GM23338 (cell line): ENCODE measurements around the gene HAL. TPM values are rescaled to one million over a fixed set of nuclear protein-coding genes. Genes with fewer than 3 reads are reported as not detected.
A peak's percentile ranks its signal among the peaks of the same experiment; 100 is the strongest.

Experiments used
- ATAC-seq: fragments of 200-7000 bp; cut with Tn5 transposase; 3 replicates; pipeline ENCODE4 v1.9.1; 2020
- DNase-seq: peaks from one replicate; pipeline ENCODE4 v3.0.0-alpha.2; 2015; ENCODE audit warnings: low spot score
- H2AFZ ChIP-seq: fragments of 200-600 bp; sonication (generic); 2 replicates; pipeline ENCODE4 v1.8.0; 2016; ENCODE audit warnings: antibody characterized with exemption, mild to moderate bottlenecking, moderate library complexity
- H3F3A ChIP-seq: fragments of 200-600 bp; sonication (generic); replicated peaks from 2 replicates; pipeline ENCODE4 v1.8.0; 2017; ENCODE audit warnings: antibody characterized with exemption, mixed run types, low read depth
- H3K27ac ChIP-seq: fragments of 200-600 bp; sonication (generic); 2 replicates; pipeline ENCODE4 v1.6.1; 2016; ENCODE audit warnings: low read depth
- H3K27me3 ChIP-seq: fragments of 200-600 bp; sonication (generic); 2 replicates; pipeline ENCODE4 v1.8.0; 2016; ENCODE audit warnings: mild to moderate bottlenecking, mixed run types, moderate library complexity; ENCODE audit not compliant: insufficient read depth
- H3K36me3 ChIP-seq: fragments of 200-600 bp; sonication (generic); 2 replicates; pipeline ENCODE4 v1.8.0; 2016; ENCODE audit warnings: mild to moderate bottlenecking; ENCODE audit not compliant: insufficient read depth
- H3K4me1 ChIP-seq: fragments of 200-600 bp; sonication (generic); 2 replicates; pipeline ENCODE4 v1.8.0; 2016; ENCODE audit warnings: mild to moderate bottlenecking, moderate library complexity; ENCODE audit not compliant: insufficient read depth
- H3K4me2 ChIP-seq: fragments of 200-600 bp; sonication (generic); 2 replicates; pipeline ENCODE4 v1.7.1; 2017; ENCODE audit warnings: mixed run types
- H3K4me3 ChIP-seq: fragments of 200-600 bp; sonication (generic); 2 replicates; pipeline ENCODE4 v1.6.1; 2016; ENCODE audit warnings: mixed run types
- H3K79me2 ChIP-seq: fragments of 200-600 bp; sonication (generic); replicated peaks from 2 replicates; pipeline ENCODE4 v1.8.0; 2017; ENCODE audit warnings: mild to moderate bottlenecking; ENCODE audit not compliant: insufficient read depth
- H3K9me2 ChIP-seq: fragments of 200-600 bp; sonication (generic); 2 replicates; pipeline ENCODE4 v1.8.0; 2017; ENCODE audit not compliant: insufficient read depth
- H4K20me1 ChIP-seq: fragments of 200-600 bp; sonication (generic); replicated peaks from 2 replicates; pipeline ENCODE4 v1.8.0; 2017; ENCODE audit warnings: mild to moderate bottlenecking; ENCODE audit not compliant: insufficient read depth
- H3K27ac Mint-ChIP-seq: 2 replicates; pipeline ENCODE4 v1.8.0; 2020; ENCODE audit warnings: inconsistent platforms, mild to moderate bottlenecking, moderate library complexity, mixed read lengths
- H3K27me3 Mint-ChIP-seq: 3 replicates; pipeline ENCODE4 v1.8.0; 2022; ENCODE audit warnings: low read depth, mild to moderate bottlenecking, moderate library complexity, mixed read lengths, inconsistent platforms; ENCODE audit not compliant: insufficient read depth, poor library complexity
- H3K36me3 Mint-ChIP-seq: 3 replicates; pipeline ENCODE4 v1.8.0; 2021; ENCODE audit warnings: low read depth, mild to moderate bottlenecking, inconsistent platforms, moderate library complexity, mixed read lengths
- H3K4me1 Mint-ChIP-seq: 3 replicates; pipeline ENCODE4 v1.8.0; 2020; ENCODE audit warnings: mild to moderate bottlenecking, inconsistent platforms, mixed read lengths
- H3K4me3 Mint-ChIP-seq: 3 replicates; pipeline ENCODE4 v1.8.0; 2021; ENCODE audit warnings: moderate library complexity, mild to moderate bottlenecking, inconsistent platforms, mixed read lengths
- H3K9me3 Mint-ChIP-seq: 3 replicates; pipeline ENCODE4 v1.8.0; 2020; ENCODE audit warnings: moderate library complexity, mild to moderate bottlenecking, inconsistent platforms, mixed read lengths
- CTCF ChIP-seq, 2 experiments: fragments of 200-600 bp in 1 of 2; sonication (generic) in 1 of 2; conservative IDR thresholded peaks; 2 replicates each; pipeline versions ENCODE4 v1.5.1 to v1.6.1; 2016 to 2017; ENCODE audit warnings: antibody characterized with exemption in 2 of 2, low read depth in 2 of 2, mild to moderate bottlenecking in 2 of 2, moderate library complexity in 1 of 2
- EZH2phosphoT487 ChIP-seq: fragments of 200-600 bp; sonication (generic); IDR thresholded peaks from one replicate; pipeline ENCODE4 v1.8.1; 2018; ENCODE audit warnings: antibody characterized with exemption; ENCODE audit not compliant: unreplicated experiment
- JUNB ChIP-seq: IDR thresholded peaks from one replicate; pipeline ENCODE4 v1.6.1; 2016; ENCODE audit warnings: antibody characterized with exemption; ENCODE audit not compliant: unreplicated experiment
- NANOG ChIP-seq: IDR thresholded peaks from 2 replicates; pipeline ENCODE4 v1.6.1; 2016; ENCODE audit warnings: antibody characterized with exemption, borderline replicate concordance
- REST ChIP-seq: IDR thresholded peaks from one replicate; pipeline ENCODE4 v1.6.1; 2018; ENCODE audit warnings: antibody characterized with exemption; ENCODE audit not compliant: unreplicated experiment
- ZNF114 ChIP-seq: fragments of 250-450 bp; sonication (Bioruptor Pico); IDR thresholded peaks from 2 replicates; pipeline ENCODE4 v1.5.0; 2020; ENCODE audit warnings: mild to moderate bottlenecking, moderate library complexity
- ZNF462 ChIP-seq: fragments of 250-450 bp; sonication (Bioruptor Pico); IDR thresholded peaks from 2 replicates; pipeline ENCODE4 v1.5.0; 2020; ENCODE audit warnings: mild to moderate bottlenecking, moderate library complexity
- polyA plus RNA-seq: library from polyadenylated mRNA; unstranded; fragments of >200 nt; fragmentation: Nextera tagmentation; extraction: Ambion mirVana; gene quantifications from 2 replicates; pipeline ENCODE4 v1.2.1, GENCODE V29; 2016
- total RNA-seq: library from RNA; depleted of rRNA; stranded (reverse); fragments of >200 nt; shearing (Covaris generic); gene quantifications from 2 replicates; pipeline ENCODE4 v1.2.3, GENCODE V29; 2014

The HAL gene
- total and polyA plus RNA-seq, 2 experiments from 2014 or later, result 0.17 to 0.24 TPM

GRCh38 chr12:95963096-95963495 is 33.0 kb downstream of the HAL start:
- Histone ChIP-seq H3K4me3 (no peak overlapping the region), H2AFZ (no peak overlapping the region), H3K27me3 (no peaks in the 10 kb centered on the region), H3K4me1 (no peaks in the 10 kb centered on the region), H3K36me3 (no peaks in the 10 kb centered on the region), H3K27ac (no peak overlapping the region), H3F3A (no peaks in the 10 kb centered on the region), H3K79me2 (no peaks in the 10 kb centered on the region), H3K9me2 (no peaks in the 10 kb centered on the region), H3K4me2 (no peak overlapping the region), H4K20me1 (no peaks in the 10 kb centered on the region)
- Mint-ChIP-seq H3K27me3 (peaks cover 2% of the 10 kb centered on the region), H3K27ac (no peak overlapping the region), H3K4me1 (no peaks in the 10 kb centered on the region; the same call in 2 of the 3 replicates), H3K4me3 (no peak overlapping the region), H3K36me3 (no peaks in the 10 kb centered on the region), H3K9me3 (no peaks in the 10 kb centered on the region)
- DNase-seq (peak; percentile 38), ATAC-seq (peak; percentile 52)
- no peak for TF ChIP-seq JUNB
- TF ChIP-seq EZH2phosphoT487, result no peak
- no peak for TF ChIP-seq NANOG
- peak; percentile 40 to 51 for TF ChIP-seq CTCF (conservative IDR thresholded peaks at IDR 0.05; ENCODE audit: low read depth in 2 of 2)
- no peak for TF ChIP-seq ZNF114 (CRISPR knock-in tag)

GRCh38 chr12:95962222-95962621 is 33.9 kb downstream of the HAL start:
- no peak overlapping the region for H2AFZ ChIP-seq
- no peaks in the 10 kb centered on the region for H3K36me3 ChIP-seq
- Mint-ChIP-seq H3K27ac (no peak overlapping the region), H3K4me3 (no peak overlapping the region), H3K4me1 (no peaks in the 10 kb centered on the region; the same call in 1 of the 3 replicates), H3K27me3 (peaks cover 2% of the 10 kb centered on the region), H3K36me3 (no peaks in the 10 kb centered on the region), H3K9me3 (no peaks in the 10 kb centered on the region)
- ATAC-seq (peak; percentile 41; the same call in 2 of the 3 replicates), DNase-seq (peak; percentile 37)
- no peak overlapping the region for H3K4me2 ChIP-seq
- no peak overlapping the region for H3K27ac ChIP-seq
- H3K79me2 ChIP-seq, result no peaks in the 10 kb centered on the region
- H3K4me3 ChIP-seq, result no peak overlapping the region
- H3K27me3 ChIP-seq, result no peaks in the 10 kb centered on the region
- no peaks in the 10 kb centered on the region for H4K20me1 ChIP-seq
- H3K9me2 ChIP-seq, result no peaks in the 10 kb centered on the region
- H3F3A ChIP-seq, result no peaks in the 10 kb centered on the region
- no peaks in the 10 kb centered on the region for H3K4me1 ChIP-seq
- TF ChIP-seq CTCF (conservative IDR thresholded peaks at IDR 0.05; ENCODE audit: low read depth in 2 of 2) (no peak), ZNF462 (no peak), REST (no peak)
